B cell (primary cell): ENCODE data around the gene DGKE.

Source experiments
- CTCF ChIP-seq: fragments of 200-600 bp; IDR thresholded peaks from one replicate; pipeline ENCODE4 v1.8.0; 2022; ENCODE audit warnings: antibody characterized with exemption, mild to moderate bottlenecking
- EZH2 ChIP-seq: IDR thresholded peaks from 2 replicates; pipeline ENCODE4 v1.6.1; 2012; ENCODE audit warnings: borderline replicate concordance, low read depth, mild to moderate bottlenecking, moderate library complexity, low read length; ENCODE audit not compliant: insufficient read depth, poor library complexity, severe bottlenecking

- TF ChIP-seq CTCF, result no peak
- TF ChIP-seq EZH2, result no peak
Measured at GRCh38 chr17:56881685-56882295, 47.8 kb downstream of the DGKE start.
